CD4-positive, alpha-beta T cell treated with Interleukin-15 for 4 hours (primary cell): Measurements from ENCODE around the gene GNAI3.

ENCODE experiments used
- DNase-seq: peaks from one replicate; pipeline ENCODE4 v3.0.0-alpha.2; 2020; ENCODE audit warnings: low spot score

Gene GNAI3

DNA sequence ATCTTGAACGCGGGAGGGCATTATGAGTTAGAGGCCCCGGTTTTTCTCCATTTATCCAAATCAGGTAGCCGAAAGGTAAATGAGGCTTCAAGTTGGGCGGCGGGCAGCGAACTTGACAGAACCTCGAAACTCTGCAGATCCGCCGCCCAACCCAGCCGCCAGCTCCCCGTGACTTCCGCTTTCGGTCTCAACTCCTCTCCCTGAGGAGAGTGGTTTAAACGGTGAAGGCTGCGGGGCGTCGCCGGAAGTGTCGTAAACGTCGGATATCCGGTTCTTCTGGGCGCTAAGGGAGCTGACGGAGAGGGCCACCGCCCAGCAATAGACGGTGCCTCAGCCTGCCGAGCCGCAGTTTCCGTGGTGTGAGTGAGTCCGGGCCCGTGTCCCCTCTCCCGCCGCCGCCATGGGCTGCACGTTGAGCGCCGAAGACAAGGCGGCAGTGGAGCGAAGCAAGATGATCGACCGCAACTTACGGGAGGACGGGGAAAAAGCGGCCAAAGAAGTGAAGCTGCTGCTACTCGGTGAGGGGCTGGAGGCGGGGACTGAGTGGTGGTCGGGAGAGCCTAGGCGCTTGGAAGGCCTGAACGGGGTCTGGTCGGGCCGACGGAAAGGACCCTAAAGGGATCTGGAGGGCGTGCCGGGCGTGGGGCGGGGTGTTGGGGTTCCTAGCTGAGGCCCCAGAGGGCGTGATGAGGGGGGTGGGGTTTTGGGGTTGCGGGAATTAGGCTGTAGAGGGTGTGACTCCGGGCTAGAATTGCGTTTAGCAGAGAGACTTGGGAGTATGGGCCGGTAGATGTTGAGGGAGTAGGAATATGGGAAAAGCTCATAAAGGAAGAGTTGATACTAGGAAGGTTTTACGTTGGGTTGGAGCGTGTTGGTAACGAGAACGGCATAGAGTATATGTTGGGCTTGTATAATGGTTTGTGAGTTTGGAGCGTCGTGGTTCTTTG lies at the start of gene GNAI3:
Gene GNAI3 (plus strand): TSS at position 295 of the 947 bp plus-strand sequence. CDS start 106 bp downstream, at position 401.
- peak; percentile 95 for DNase-seq

DNA sequence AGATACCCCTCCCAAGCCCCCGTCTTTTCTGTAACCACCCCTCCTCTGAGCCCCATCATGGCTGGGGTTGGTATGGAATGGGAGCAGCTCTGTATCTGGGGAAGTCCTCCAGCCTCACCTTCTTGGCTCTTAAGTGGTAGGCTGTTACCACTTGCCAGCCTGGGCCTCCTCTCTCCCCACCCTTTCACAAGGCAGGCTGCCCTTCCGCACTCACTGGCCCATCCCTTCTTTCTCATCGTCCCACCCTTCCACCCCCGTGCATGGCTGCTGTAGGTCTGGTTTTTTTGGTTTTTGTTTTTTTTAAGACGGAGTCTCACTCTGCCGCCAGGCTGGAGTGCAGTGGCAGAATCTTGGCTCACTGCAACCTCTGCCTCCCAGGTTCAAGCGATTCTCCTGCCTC lies 49.3 kb upstream of the GNAI3 start:
- no peak for DNase-seq

DNA sequence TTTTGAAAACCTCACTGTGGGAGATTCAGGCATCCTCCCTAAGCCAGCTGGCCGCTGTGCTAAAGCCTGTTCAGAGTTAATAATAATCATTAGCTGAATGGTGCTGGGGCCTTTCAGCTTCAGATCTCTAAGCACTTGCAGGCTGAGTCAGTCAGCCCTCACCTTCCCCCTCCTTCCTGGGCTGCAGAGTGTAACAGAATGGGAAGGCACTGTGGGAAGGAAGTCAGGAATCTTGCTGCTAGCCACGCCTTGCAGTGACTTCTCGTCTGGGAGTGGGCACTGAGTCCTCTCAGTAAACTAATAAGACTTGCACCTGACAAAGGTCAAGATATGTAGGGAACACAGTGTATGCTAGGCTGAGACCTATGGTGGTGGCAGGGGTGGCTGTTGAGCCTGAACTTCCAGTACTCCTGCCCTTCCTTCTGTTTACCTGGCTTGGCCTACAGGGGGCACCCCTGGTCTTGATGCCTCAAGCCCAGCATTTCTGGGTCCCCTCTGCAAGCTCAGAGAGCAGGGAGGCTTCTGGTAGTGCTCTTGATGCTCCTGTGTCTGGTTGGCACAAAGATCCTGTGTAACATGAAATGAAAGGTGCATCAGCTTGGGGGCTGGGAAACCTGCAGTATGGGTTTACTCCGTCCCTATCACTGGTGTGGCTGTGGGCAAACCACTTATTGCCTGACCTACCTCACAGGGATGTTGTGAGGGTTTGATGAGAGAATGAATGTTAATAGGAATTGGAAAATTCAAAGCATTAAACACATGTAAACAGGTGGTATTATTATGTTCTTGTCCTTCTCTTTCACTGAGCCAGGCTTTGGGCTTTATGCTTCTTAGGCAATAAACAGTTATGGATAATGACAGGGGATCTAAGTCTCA lies 48.5 kb upstream of the GNAI3 start:
- peak; percentile 62 for DNase-seq

DNA sequence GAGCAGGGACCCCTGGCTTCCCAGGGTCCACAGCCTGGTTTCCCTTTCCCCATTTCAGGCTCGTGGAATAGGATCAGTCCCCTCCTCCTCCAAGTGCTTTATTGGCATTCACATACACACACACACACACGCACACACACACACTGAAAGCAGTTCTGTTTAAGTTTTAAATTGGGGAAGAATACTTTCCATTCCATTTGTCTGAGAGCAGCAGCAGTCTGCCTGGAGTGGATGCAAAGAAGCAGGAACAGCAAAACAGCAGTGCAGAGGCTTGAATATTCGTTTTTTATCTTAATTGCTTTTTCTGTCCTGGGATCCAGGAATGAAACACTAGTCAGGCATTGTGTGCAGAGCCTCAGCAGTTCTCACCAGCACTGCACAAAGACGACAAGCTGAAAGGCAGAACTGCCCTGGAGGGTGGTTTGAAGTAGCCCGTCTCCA lies 47.5 kb upstream of the GNAI3 start:
- no peak for DNase-seq

GRCh38 chr1:109501644-109502363 lies 46.6 kb upstream of the GNAI3 start:
- DNase-seq, result no peak

GRCh38 chr1:109502364-109502851 lies 46.0 kb upstream of the GNAI3 start:
- peak; percentile 61 for DNase-seq

DNA sequence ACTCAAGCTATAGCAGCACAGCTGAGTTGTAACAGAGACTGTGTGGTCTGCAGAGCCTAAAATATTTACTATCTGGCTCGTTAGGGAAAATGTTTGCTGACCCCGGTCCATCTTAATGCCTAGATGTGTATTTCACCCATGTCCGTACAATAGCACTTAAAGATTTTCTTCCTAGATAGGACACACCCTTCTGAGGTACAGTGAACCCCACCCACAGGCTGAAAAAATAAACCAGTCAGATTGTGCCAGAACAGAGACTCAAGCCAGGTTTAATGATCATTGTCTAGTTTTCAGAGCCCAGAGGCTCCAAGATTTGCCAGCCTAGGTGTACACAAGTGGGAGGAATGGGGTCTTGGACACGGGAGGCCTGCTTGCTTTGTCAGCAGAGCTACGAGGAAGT lies 44.5 kb upstream of the GNAI3 start:
- DNase-seq, result peak; percentile 28

DNA sequence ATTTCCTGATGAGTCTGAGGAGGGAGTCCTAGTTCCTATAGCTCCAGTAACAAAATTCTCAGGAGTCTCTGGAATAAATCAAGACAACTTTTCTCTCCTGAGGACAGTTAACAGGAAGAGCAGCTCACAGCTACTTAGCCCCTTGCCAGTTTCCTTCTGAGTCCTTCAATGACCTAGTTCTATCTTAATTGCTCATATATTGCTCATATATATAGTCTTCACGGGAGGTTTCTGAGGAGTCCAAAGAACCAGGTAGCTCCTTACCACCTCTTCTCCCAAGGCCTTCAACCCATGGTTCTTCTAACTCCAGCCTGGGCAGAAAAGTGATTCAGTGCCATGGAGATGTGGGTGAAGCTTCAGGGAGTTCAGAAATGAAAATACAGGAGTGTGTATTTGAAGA lies 43.4 kb upstream of the GNAI3 start:
- DNase-seq, result no peak

DNA sequence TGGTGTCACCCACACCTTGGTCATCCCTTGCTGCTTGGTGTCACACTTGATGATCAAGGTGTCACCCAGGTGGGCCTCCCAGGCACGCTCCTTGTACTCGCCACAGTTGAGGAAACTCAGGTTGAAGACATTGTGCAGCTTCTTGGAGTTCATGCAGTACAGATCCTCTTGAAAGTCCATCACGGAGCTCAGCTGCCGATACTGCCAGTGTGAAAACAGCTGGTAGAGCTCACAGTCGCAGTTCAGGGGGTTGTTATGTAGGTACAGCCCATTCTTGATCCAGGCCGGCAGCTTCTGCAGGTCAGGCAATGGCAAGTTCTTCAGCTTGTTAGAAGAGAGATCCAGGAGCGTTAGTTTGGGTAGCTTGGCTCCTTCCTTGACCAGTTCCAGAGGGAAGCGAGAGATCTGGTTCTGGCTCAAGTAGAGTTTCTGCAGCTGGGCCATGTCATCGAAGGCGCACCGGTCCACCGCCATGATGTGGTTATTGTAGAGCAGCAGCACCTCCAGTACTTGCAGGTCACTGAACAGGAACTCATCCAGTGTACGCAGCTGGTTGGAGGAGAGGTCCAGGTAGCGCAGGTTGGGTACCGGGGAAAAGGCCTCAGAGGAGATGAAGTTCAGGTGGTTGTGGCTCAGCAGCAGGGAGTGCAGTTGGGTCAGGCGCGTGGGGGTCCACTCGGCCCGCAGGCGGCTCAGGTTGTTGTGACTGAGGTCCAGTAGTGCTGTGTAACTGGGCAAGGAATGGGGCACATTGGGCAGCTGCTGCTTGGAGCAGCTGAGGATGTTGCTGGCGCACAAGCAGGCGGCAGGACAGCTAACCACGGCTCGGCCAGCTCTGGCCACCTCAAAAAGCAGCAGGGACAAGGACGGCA lies 40.2 kb upstream of the GNAI3 start:
- no peak for DNase-seq

- no peak for DNase-seq
Observed at GRCh38 chr1:109508873-109509175, 39.6 kb upstream of the GNAI3 start.

DNA sequence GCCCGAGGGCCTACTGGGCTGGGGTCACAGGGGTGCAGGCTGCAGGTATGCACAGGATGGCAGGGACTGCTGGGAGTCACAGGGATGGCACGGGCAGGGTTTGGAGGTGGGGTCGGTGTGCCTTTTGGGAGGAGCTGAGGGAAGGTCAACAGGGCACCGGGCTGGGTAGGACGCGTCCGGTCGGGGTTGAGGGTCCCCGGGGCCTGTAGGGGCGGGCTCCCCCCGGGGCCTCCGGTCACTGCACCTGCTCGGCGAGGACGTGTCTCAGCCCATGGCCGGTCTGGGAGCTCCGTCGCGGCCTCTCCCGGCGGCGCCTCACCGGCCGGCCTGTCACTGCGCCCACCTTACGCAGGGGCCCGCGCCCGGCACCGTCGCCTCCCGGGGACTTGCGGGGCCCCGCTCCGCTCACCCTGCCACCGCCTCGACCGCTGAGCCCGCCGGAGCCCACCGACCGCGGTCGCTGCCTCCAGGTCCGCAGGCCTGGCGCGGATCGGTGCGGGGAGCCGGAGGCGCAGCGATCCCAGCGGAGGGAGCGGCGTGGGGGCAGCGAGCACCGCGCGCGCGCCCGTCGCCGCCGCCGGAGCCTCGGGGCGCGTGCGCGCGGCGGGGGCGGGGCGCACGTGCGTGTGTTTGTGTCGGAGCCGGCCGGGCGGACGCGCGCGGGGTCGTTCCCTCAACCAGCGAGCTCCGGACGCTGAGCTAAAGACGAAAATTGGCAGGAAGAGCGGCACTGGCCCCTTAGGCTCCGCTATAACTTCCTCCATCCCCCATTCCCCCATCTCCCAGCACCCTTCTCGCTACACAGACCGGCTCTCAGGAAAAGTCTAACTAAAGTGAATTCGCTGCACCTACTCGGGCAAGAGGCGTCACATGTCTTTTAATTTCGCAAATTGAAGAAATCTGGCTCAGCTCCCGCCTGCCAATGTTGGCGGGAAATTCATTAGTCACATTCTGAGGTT lies 39.0 kb upstream of the GNAI3 start, which contains the start of gene AMIGO1:
Gene AMIGO1 (minus strand): TSS at position 552 of the 959 bp plus-strand sequence. CDS start 815 bp downstream, outside the sequence.
- DNase-seq, result peak; percentile 44

DNA sequence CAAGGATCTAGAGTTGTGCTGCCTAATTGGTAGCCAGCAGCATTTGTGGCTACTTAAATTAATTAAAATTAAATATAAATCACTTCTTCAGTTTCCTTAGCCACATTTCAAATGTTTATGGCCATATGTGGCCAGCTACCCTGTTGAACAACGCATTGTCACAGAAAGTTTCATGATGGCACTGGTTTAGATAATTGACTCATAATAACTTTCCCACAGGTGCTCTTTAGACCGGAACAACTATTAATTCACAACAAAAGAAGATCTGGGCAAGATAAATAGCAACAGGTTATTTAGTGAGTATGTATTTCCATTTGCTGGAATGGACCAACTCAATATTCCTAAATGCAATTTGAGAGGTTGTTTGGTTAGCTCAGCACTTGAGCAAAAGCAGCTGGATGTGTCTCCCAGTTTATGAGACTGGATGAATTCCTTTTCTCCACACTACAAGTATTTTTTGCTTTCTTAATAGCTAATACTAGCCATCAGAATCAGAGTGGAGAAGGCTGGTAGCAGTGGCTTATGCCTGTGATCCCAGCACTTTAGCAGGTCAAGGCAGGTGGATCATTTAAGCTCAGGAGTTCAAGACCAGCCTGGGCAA lies 35.2 kb upstream of the GNAI3 start:
- DNase-seq, result no peak

DNA sequence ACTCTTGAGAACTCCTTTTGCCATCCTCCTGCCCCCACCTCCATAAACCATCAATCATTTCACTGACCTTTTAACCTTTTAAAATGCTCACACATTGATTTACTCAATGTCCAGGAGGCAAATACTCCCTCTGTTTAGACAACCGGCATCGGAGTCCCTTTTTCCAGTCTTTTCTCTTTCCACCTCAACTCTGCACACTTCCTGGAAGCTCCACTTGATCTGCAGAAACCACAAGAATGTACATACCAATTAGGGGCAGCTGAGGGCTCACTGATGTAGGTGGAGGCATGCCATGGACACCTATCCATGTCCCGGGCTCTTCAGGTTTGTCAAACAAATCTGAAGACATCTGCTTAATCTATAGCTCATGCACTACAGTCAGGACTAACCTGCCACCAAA lies 33.6 kb upstream of the GNAI3 start:
- no peak for DNase-seq

GRCh38 chr1:109516872-109517271 lies 31.5 kb upstream of the GNAI3 start:
- no peak for DNase-seq

GRCh38 chr1:109517337-109517736 lies 31.1 kb upstream of the GNAI3 start:
- DNase-seq, result no peak

DNA sequence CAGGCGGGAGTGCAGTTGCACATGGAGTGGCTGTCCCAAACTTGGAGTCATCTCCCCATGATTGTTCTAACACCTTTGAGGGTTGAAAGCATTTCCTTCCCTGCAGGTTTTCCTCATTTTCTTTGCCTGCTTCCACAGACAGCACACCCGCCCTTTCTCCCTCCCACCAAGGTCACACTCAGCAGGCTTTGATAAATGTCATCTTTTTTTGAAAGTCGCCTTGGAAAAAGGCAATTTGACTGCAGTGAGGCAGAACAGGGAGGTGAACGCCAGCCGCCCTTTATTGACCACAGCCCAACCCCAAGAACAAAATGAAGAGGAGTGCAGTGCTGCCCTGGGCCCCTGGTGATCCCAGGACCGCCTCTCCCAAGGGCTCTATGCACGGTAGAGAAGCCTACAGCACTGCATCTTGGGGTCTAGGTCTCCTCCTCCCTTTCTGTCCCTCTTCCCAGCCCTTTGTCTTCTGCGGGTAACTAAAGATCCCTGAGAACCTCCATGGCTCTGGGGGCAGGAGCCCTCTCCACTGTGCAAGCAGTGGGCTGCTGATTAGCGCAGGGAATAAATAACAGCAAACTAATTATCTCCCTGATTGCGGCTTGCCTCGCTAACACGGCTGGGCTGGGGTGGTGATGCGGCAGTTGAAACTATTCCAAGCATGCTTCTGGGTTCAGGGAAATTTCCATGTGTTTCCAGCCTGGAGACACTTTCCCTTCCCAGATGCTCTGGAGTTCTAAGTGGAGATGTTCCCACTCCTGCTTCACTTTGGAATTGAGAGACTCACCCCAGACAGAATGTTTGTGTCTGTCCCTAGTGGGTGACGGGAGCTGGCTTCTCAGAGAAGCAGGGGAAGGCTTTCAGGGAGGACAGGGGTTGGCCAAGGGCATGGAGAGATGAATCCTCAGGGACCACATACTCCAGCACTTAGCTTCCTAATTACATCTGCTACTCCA lies 27.1 kb upstream of the GNAI3 start:
- DNase-seq, result no peak

- no peak for DNase-seq
Observed at GRCh38 chr1:109522026-109522425, 26.4 kb upstream of the GNAI3 start.

GRCh38 chr1:109523706-109524105 lies 24.7 kb upstream of the GNAI3 start:
- no peak for DNase-seq
